GM12875 (cell line): ENCODE results near the gene GPR157.

Experiments used
- H3K4me3 ChIP-seq: one replicate; pipeline ENCODE4 v1.5.1; 2011; ENCODE audit warnings: low read depth, low read length, control low read depth
- CTCF ChIP-seq: IDR thresholded peaks from 2 replicates; pipeline ENCODE4 v1.5.1; 2011; ENCODE audit warnings: low read depth, mild to moderate bottlenecking, control low read depth, inconsistent platforms, low read length, moderate library complexity, borderline replicate concordance; ENCODE audit not compliant: insufficient read depth

GPR157 gene

DNA sequence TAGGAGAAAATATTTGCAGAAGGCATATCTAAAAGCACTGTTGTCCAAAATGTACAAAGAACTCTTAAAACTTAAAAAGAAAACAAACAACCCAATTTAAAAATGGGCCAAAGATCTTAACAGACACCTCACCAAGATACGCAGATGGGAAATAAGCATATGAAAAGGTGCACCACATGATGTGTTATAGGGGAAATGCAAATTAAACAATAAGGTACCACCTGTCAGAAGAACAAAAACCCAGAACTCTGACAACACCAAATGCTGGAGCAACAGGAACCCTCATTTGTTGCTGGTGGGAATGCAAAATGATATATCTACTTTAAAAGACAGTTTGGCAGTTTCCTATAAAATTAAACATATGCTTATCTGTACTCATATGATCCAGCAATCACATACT lies 77.5 kb downstream of the GPR157 start:
- no peak for TF ChIP-seq CTCF
- no peak overlapping the region for H3K4me3 ChIP-seq

- TF ChIP-seq CTCF, result no peak
- no peak overlapping the region for H3K4me3 ChIP-seq
These were observed 78.1 kb downstream of the GPR157 start for GRCh38 chr1:9050803-9051202.
